Neuron (in vitro differentiated cells): ENCODE measurements around the gene FRMPD1.
"Not testable (repeated sequence)": the region's sequence is repeated elsewhere in the genome, so short reads cannot be mapped to it uniquely, and the experiment has no call there.

Experiments
- H2AFZ ChIP-seq: one replicate; pipeline ENCODE4 v1.6.1; 2013; ENCODE audit warnings: low read depth, mild to moderate bottlenecking, inconsistent platforms, low read length, moderate library complexity
- H3K27me3 ChIP-seq: one replicate; pipeline ENCODE4 v1.6.1; 2013; ENCODE audit warnings: low read length; ENCODE audit not compliant: insufficient read depth
- H3K36me3 ChIP-seq: one replicate; pipeline ENCODE4 v1.6.1; 2013; ENCODE audit warnings: low read length; ENCODE audit not compliant: insufficient read depth
- H3K4me1 ChIP-seq: one replicate; pipeline ENCODE4 v1.6.1; 2013; ENCODE audit warnings: low read length; ENCODE audit not compliant: insufficient read depth
- H3K4me3 ChIP-seq: 2 replicates; pipeline ENCODE4 v1.5.1; 2013; ENCODE audit warnings: mild to moderate bottlenecking, low read length, moderate library complexity
- H3K9me3 ChIP-seq: one replicate; pipeline ENCODE4 v1.6.1; 2013; ENCODE audit warnings: low read length

The FRMPD1 gene

GRCh38 chr9:37760416-37761161, 109.8 kb downstream of the FRMPD1 start:
- peaks cover 6% of the 10 kb centered on the region for H3K36me3 ChIP-seq
- H3K27me3 ChIP-seq = no peaks in the 10 kb centered on the region
- H2AFZ ChIP-seq = no peak overlapping the region
- peaks cover 2% of the 10 kb centered on the region for H3K9me3 ChIP-seq
- no peaks in the 10 kb centered on the region for H3K4me1 ChIP-seq
- no peak overlapping the region for H3K4me3 ChIP-seq

- Histone ChIP-seq H3K27me3 (no peaks in the 10 kb centered on the region), H3K4me1 (no peaks in the 10 kb centered on the region)
Measured at GRCh38 chr9:37761511-37761910, 110.8 kb downstream of the FRMPD1 start.

GRCh38 chr9:37765263-37765662, 114.5 kb downstream of the FRMPD1 start:
- H3K36me3 ChIP-seq = peaks cover 12% of the 10 kb centered on the region
- not testable (repeated sequence) for H2AFZ ChIP-seq, H3K4me3 ChIP-seq, H3K27me3 ChIP-seq, H3K4me1 ChIP-seq, H3K9me3 ChIP-seq

More at GRCh38 chr9:37761511-37761910, 110.8 kb downstream of the FRMPD1 start:
- peaks cover 6% of the 10 kb centered on the region for H3K36me3 ChIP-seq
- H2AFZ ChIP-seq = no peak overlapping the region
- H3K9me3 ChIP-seq = peaks cover 2% of the 10 kb centered on the region
- H3K4me3 ChIP-seq = no peak overlapping the region

- Histone ChIP-seq H3K36me3 (peaks cover 20% of the 10 kb centered on the region), H3K27me3 (no peaks in the 10 kb centered on the region), H3K9me3 (peaks cover 2% of the 10 kb centered on the region), H3K4me3 (no peak overlapping the region), H2AFZ (no peak overlapping the region), H3K4me1 (no peaks in the 10 kb centered on the region)
Measured at GRCh38 chr9:37769306-37769705, 118.6 kb downstream of the FRMPD1 start.

GRCh38 chr9:37769995-37770394, 119.2 kb downstream of the FRMPD1 start:
- no peaks in the 10 kb centered on the region for H3K27me3 ChIP-seq
- H2AFZ ChIP-seq = no peak overlapping the region
- peaks cover 23% of the 10 kb centered on the region for H3K36me3 ChIP-seq
- no peak overlapping the region for H3K4me3 ChIP-seq
- no peaks in the 10 kb centered on the region for H3K4me1 ChIP-seq
- no peaks in the 10 kb centered on the region for H3K9me3 ChIP-seq

GRCh38 chr9:37775216-37775919, 124.6 kb downstream of the FRMPD1 start:
- no peak overlapping the region for H2AFZ ChIP-seq
- no peak overlapping the region for H3K4me3 ChIP-seq
- no peaks in the 10 kb centered on the region for H3K9me3 ChIP-seq
- no peaks in the 10 kb centered on the region for H3K27me3 ChIP-seq
- peaks cover 60% of the 10 kb centered on the region for H3K36me3 ChIP-seq
- H3K4me1 ChIP-seq = no peaks in the 10 kb centered on the region

GRCh38 chr9:37776328-37776727, 125.6 kb downstream of the FRMPD1 start:
- Histone ChIP-seq H3K27me3 (no peaks in the 10 kb centered on the region), H3K9me3 (no peaks in the 10 kb centered on the region), H3K4me1 (no peaks in the 10 kb centered on the region), H3K4me3 (no peak overlapping the region), H2AFZ (no peak overlapping the region), H3K36me3 (peaks cover 65% of the 10 kb centered on the region)

- H3K36me3 ChIP-seq = peaks cover 86% of the 10 kb centered on the region
- H2AFZ ChIP-seq = no peak overlapping the region
- H3K27me3 ChIP-seq = no peaks in the 10 kb centered on the region
- no peaks in the 10 kb centered on the region for H3K9me3 ChIP-seq
- peaks cover 4% of the 10 kb centered on the region for H3K4me1 ChIP-seq
- H3K4me3 ChIP-seq = no peak overlapping the region
Measured at GRCh38 chr9:37778534-37778933, 127.8 kb downstream of the FRMPD1 start.

- peaks cover 16% of the 10 kb centered on the region for H3K4me1 ChIP-seq
- peaks cover 45% of the 10 kb centered on the region for H3K36me3 ChIP-seq
- H3K9me3 ChIP-seq = no peaks in the 10 kb centered on the region
- H2AFZ ChIP-seq = peak overlapping the region; percentile 54
- H3K4me3 ChIP-seq = peak overlapping the region; percentile 81
- H3K27me3 ChIP-seq = no peaks in the 10 kb centered on the region
Measured at GRCh38 chr9:37784291-37784615, 133.5 kb downstream of the FRMPD1 start.

GRCh38 chr9:37784616-37785483, 134.1 kb downstream of the FRMPD1 start, which contains the start of gene EXOSC3:
TSS of gene EXOSC3 (minus strand) at chr9:37785064. CDS start at chr9:37785044, 20 bp downstream.
- peak within 1 kb of the TSS; percentile 54 for H2AFZ ChIP-seq
- no peaks in the 10 kb centered on the region for H3K9me3 ChIP-seq
- H3K4me1 ChIP-seq = peaks cover 16% of the 10 kb centered on the region
- no peaks in the 10 kb centered on the region for H3K27me3 ChIP-seq
- peak within 1 kb of the TSS; percentile 81 for H3K4me3 ChIP-seq
- H3K36me3 ChIP-seq = peaks cover 39% of the 10 kb centered on the region

GRCh38 chr9:37787059-37787458, 136.3 kb downstream of the FRMPD1 start:
- Histone ChIP-seq H2AFZ (no peak overlapping the region), H3K36me3 (peaks cover 18% of the 10 kb centered on the region), H3K4me1 (peaks cover 16% of the 10 kb centered on the region), H3K4me3 (no peak overlapping the region), H3K9me3 (no peaks in the 10 kb centered on the region), H3K27me3 (no peaks in the 10 kb centered on the region)

- Histone ChIP-seq H3K4me3 (no peak overlapping the region), H3K27me3 (no peaks in the 10 kb centered on the region), H2AFZ (no peak overlapping the region), H3K4me1 (peaks cover 13% of the 10 kb centered on the region), H3K36me3 (peaks cover 5% of the 10 kb centered on the region), H3K9me3 (no peaks in the 10 kb centered on the region)
Measured at GRCh38 chr9:37788332-37788731, 137.6 kb downstream of the FRMPD1 start.

GRCh38 chr9:37790096-37790495, 139.3 kb downstream of the FRMPD1 start:
- Histone ChIP-seq H3K36me3 (no peaks in the 10 kb centered on the region), H3K27me3 (no peaks in the 10 kb centered on the region), H3K4me1 (peaks cover 4% of the 10 kb centered on the region), H3K9me3 (no peaks in the 10 kb centered on the region), H2AFZ (no peak overlapping the region), H3K4me3 (no peak overlapping the region)
